Measurements from ENCODE around the gene MAP2K3.

MAP2K3 gene

DNA sequence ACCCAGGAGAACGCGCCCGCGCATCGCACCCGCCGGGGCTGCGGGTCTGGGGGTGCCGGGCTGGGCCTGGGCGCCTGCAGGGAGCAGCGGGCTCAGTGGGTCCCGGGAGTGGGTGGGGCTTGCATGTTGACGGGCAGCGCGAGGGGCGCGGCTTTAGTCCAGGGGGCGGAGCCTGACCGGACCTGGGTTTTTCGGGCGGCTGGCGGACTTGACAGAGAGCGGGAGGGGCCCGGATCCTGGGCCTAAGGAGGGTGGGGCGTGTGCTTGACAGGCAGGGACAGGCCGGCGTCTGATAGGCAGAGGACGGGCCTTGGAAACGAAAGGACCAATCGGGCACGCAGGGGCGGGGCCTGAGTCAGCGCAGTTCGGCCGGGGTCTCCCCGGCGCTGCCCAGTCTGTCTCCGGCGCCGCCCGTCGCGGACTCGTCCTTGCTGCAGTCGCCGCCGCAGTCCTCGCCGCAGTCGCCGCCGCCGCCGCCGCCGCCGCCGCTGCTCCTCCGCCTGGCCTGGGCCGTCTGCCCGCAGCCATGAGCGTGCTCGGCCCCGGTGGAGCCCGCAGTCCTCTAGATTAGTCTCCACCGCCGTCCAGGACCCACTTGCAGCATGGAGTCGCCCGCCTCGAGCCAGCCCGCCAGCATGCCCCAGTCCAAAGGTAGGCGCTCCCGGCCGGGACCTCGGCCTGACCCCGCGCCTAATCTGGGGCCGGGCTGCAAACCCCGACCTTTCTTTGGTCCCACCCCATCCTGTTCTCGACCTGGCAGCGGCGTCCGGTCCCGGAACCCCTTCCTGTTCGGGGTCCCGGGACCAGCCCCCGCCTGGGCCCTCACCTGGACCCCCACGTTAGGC lies at the start of gene MAP2K3:
Gene MAP2K3, plus strand, starts transcription at position 393 of the 845 bp plus-strand sequence. Its CDS starts 210 bp downstream, at position 603.
- DNase-seq (ENCODE audit: low read depth) = peak; percentile 94

DNA sequence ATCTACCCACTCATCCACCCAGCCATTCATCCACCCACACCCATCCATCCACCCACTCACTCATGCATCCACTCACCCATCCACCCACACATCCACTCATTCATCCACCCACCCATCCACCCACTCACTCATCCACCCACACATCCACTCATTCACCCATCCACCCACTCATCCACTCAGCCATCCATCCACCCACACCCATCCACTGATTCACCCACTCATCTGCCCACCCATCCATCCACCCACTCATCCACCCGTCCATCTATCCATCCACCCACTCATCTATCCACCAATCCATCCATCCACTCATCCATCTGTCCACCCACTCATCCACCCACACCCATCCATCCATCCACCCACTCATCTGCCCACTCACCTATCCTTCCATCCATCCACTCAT lies 48.6 kb upstream of the MAP2K3 start:
- no peak for DNase-seq (ENCODE audit: low read depth)

DNA sequence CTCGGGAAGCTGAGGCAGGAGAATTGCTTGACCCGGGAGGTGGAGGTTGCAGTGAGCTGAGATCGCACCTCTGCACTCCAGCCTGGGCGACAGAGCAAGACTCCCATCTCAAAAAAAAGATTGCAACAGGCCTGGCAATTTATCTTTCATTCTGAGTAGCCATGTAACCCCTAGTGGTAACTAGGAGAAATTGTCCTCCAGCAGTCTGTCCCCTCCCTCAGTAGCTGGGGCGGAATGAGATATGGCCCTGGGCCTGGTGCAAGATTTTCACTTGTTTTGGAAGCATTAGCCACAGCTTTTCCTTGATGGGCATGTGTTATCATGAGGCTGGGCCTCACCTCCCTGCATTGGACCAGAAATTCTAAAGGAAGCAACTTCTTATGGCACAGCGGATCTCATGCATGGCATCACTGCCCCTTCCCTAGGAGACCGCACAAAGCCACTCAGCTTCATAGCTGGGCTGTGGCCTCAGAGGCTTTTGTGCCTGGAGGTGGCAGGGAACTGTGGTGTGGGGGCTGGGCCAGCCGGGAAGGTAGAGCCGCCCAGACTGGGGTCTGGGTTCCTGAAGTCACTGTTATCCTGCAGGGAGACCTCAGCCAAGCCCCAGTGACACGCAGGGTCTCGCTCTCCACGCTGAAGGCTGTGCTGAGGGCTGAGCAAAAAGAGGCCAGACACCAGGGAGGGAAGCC lies 44.7 kb upstream of the MAP2K3 start:
- no peak for DNase-seq (ENCODE audit: low read depth)

GRCh38 chr17:21240369-21241055 lies 44.0 kb upstream of the MAP2K3 start:
- DNase-seq (ENCODE audit: low read depth) = no peak

DNA sequence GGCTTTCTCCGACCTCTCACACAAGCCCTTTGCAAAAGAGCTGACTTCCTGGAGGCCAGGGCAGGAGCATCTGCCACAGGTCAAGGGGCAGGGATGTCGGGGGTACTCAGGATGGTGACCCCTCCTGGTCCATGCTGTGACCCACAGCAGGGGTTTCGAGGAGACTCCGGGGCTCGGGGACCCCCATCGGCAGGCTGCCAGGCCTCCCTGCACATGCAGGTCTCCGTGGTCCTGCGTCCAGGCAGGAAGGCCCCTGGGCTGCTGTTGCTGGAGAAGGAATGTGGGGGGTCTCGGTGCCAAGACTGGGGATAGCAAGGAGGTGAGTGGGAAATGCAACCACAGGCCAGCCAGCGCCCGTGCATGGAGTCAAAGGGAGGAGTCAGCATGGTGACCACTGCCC lies 42.9 kb upstream of the MAP2K3 start:
- no peak for DNase-seq (ENCODE audit: low read depth)

DNA sequence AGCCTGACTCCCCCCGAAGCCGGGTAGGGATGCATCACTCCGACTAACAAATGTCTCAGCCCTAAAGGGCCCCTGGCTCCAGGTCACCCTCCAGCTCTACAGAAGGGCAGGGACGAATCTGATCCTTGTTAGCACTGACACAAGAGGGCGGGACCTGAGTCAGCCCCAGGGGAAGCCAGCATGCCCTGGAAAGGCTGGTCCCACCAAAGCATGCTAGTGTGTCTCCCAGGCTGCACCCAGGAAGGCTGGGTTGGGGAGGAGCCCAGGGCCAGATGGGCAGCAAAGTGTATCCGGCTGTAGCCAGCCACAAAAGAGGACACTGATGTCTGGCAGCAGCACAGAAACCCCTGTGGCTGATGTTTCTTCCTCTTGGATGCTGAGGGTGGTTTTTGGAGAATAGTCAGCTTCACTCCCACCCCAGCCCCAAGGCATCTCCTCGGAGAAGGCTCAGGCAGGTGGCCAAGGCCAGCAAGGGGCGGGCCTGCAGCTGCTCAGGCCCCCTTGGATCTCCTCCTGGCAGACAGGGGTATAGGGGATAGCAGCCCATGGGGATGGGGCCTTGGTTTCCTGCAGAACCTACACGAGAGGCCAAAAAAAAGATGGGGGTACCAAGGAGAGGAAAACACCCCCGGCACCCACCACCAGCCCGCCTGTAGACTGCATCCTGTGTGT lies 42.3 kb upstream of the MAP2K3 start:
- DNase-seq (ENCODE audit: low read depth) = no peak

- DNase-seq (ENCODE audit: low read depth) = no peak
Measured at GRCh38 chr17:21242780-21243515, 41.6 kb upstream of the MAP2K3 start.

- no peak for DNase-seq (ENCODE audit: low read depth)
Measured at GRCh38 chr17:21243516-21244303, 40.8 kb upstream of the MAP2K3 start.

GRCh38 chr17:21245639-21246084 lies 38.8 kb upstream of the MAP2K3 start:
- no peak for DNase-seq (ENCODE audit: low read depth)

GRCh38 chr17:21246698-21247097 lies 37.8 kb upstream of the MAP2K3 start:
- no peak for DNase-seq (ENCODE audit: low read depth)

DNA sequence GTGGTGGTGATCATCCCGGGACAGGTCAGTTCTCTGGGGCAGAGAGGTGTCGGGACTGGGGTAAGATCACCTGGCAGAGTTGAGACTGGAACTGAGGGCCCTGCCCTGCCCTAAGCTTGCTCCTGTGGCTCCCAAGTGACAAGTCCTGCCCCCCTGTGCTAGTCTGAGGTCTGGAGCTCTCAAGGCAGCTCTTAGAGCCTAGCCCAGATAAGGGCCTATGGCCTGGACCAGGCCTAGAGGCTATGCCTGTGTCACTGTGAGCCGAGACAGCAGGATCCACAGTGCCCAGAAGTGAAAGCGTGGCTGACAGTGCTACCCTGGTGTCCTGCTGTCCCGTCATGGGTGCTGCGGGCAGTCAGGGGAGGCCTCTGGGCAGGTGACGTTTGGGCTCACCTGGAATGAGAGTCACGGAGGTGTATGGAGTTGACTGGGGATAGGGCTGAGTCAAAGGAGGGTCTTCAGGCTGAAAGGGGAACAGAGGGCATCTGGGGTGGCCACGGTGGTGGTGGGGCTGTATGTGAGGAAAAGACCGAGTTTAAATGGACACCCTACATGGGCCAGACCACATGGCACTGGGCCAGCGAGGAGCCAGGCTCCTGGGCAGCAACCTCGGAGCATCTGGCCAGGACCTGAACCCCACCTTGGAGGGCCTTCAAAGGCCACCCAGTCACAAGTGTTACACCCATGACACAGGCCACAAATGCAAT lies 36.8 kb upstream of the MAP2K3 start:
- no peak for DNase-seq (ENCODE audit: low read depth)

- DNase-seq (ENCODE audit: low read depth) = no peak
Measured at GRCh38 chr17:21248500-21248899, 36.0 kb upstream of the MAP2K3 start.

DNA sequence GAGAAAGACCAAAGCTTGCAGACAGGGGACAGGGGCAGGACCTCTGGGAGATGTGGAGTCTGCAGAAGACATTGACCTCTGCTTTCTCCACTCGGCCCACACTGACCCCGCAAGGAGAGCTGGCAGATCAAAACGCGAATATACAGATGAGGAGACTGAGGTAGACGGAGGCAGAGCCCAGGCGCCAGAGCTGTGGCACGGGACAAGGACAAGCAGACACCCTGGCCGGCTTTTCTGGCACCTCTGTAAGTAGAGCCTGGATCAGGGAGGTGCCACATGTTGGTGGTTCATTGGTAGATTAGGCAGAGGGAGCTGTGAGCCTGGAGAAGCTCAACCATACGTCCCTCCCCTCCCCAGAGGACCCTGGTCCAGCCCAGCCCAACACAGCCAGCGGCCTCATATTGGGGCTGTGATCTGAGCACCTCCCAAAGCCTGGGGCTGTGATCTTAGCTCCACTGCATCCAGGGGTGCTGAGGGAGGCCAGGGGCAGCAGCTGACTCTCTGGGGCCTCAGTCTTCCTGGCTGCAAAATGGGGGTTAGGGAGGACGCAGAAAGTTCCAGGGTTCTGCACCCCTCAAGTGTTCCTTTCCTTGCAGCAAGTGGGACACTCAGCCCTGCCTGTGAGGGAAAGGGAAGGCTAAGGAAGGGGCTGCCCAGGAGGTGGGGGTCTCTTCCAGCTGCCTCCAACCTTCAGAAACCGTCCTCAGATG lies 35.3 kb upstream of the MAP2K3 start:
- no peak for DNase-seq (ENCODE audit: low read depth)

GRCh38 chr17:21249920-21250703 lies 34.4 kb upstream of the MAP2K3 start:
- DNase-seq (ENCODE audit: low read depth) = no peak

DNA sequence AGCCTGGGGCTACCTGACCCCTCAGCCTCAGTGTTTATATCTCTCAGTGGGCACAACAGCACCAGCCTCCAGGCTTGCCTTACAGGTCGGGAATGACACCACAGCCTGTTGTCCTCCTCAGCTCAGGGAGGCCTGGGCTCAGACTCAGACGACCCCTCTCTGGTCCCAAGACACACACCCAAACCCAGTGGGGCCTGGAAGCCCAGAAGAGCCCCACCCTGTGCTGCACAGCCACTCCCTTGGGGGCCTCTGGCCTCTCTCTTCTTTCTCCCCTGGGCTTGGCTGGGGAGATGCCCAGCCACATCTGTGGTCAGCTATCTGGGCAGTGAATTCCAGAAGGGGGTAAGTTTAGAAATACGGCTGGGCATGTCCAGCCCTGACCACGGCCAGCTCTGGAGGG lies 33.7 kb upstream of the MAP2K3 start:
- no peak for DNase-seq (ENCODE audit: low read depth)

GRCh38 chr17:21251337-21252010 lies 33.0 kb upstream of the MAP2K3 start:
- no peak for DNase-seq (ENCODE audit: low read depth)

- DNase-seq (ENCODE audit: low read depth) = no peak
Measured at GRCh38 chr17:21252289-21252795, 32.2 kb upstream of the MAP2K3 start.

All from stimulated activated CD8-positive, alpha-beta memory T cell treated with anti-CD3 and anti-CD28 coated beads, Interleukin-12 subunit alpha, Interleukin-12 subunit beta, amount 100 ng/mL, for 1 hour (primary cell).